Heart left ventricle (tissue), 13 donors: ENCODE data around the gene WDR76.

ENCODE experiments used
- CTCF ChIP-seq, 12 donors: fragments of 200-600 bp; sonication (generic) in 4 of 12; IDR thresholded peaks; one replicate each; pipeline versions ENCODE4 v1.5.0 to v1.8.0; 2018 to 2022; ENCODE audit warnings: antibody characterized with exemption in 12 of 12, mild to moderate bottlenecking in 5 of 12
- POLR2A ChIP-seq, 2 donors: fragments of 450-650 bp; IDR thresholded peaks; one replicate each; pipeline ENCODE4 v1.6.1; 2017; ENCODE audit warnings: antibody characterized with exemption in 2 of 2, mild to moderate bottlenecking in 2 of 2, moderate library complexity in 2 of 2
- donor health status: ischemic (EF 13 %, LVEDD 7.1; RV severe dilation, severe dysfunction).
- donor health status: DM: no; HTN: yes; CAD: no.
- donor health status: DM: no; HTN: no; CAD: no.
- donor health status: ischemic (EF 25% LVEDD 6.9; RV normal size, moderate dysfunction).
- donor health status: ischemic (EF 25% LVEDD 5.7; RV mildly dilated, moderate dysfunction).
- donor health status: ischemic (EF 35%, LVEDD 5.7; RV mildly dilated, moderate dysfunction).
- donor health status: nonischemic (EF 11% LVEDD 7.7; RV severe dilation, severe dysfunction).
- donor health status: DM: yes; HTN: yes; CAD: no.
- donor health status: PGD.
- donor health status: ischemic (EF 29% LVEDD 5.4; RV normal size, mild dysfunction).
- donor health status: nonischemic (EF 23%, LVEDD 6.1; RV moderate dilation, normal function).

- TF ChIP-seq CTCF (IDR thresholded peaks at IDR 0.05): no peak
- TF ChIP-seq POLR2A (IDR thresholded peaks at IDR 0.05): no peak
These were observed 73.1 kb downstream of the WDR76 start for GRCh38 chr15:43899928-43900327.
